ENCODE results near the gene SERAC1. TPM values are rescaled to one million over a fixed set of nuclear protein-coding genes. Genes with fewer than 3 reads are reported as not detected.

Gene SERAC1
- total RNA-seq, 2 donors from 2014 or later = 15.1 to 19.4 TPM

- H3K4me3 ChIP-seq (ENCODE audit: low read length) = no peak overlapping the region
- no peak for DNase-seq
- H3K4me1 Mint-ChIP-seq = no peaks in the 10 kb centered on the region
- H3K27me3 ChIP-seq (ENCODE audit: control insufficient read depth, insufficient read depth, low read length, poor library complexity, severe bottlenecking) = no peaks in the 10 kb centered on the region
- H3K36me3 ChIP-seq (ENCODE audit: control insufficient read depth, insufficient read depth, low read length) = peaks cover 48% of the 10 kb centered on the region
- H3K9me3 ChIP-seq (ENCODE audit: control insufficient read depth, low read length) = no peaks in the 10 kb centered on the region
- no peak overlapping the region for H3K27ac ChIP-seq (ENCODE audit: low read depth, low read length)
- peaks cover 58% of the 10 kb centered on the region for H3K36me3 Mint-ChIP-seq (ENCODE audit: low read depth)
- no peaks in the 10 kb centered on the region for H3K27me3 Mint-ChIP-seq (ENCODE audit: insufficient read depth)
- H3K9ac ChIP-seq (ENCODE audit: extremely low read depth, low read length, poor library complexity, severe bottlenecking) = no peak overlapping the region
- no peak for TF ChIP-seq CTCF (conservative IDR thresholded peaks at IDR 0.05)
- H3K4me1 ChIP-seq (ENCODE audit: control insufficient read depth, insufficient read depth, low read length) = no peaks in the 10 kb centered on the region
- no peak overlapping the region for H3K27ac Mint-ChIP-seq
- H3K4me3 Mint-ChIP-seq = no peak overlapping the region
- H3K9me3 Mint-ChIP-seq = no peaks in the 10 kb centered on the region
- 90 to 91% methylated on average over 15 to 21 of the region's 21 CpGs for WGBS, 2 experiments (ENCODE audit: insufficient coverage in 1 of 2, insufficient read length in 1 of 2)
These were observed 82.6 kb downstream of the SERAC1 start for GRCh38 chr6:158085261-158086053.

GRCh38 chr6:158083455-158084325, 84.4 kb downstream of the SERAC1 start:
- no peaks in the 10 kb centered on the region for H3K4me1 ChIP-seq (ENCODE audit: control insufficient read depth, insufficient read depth, low read length)
- no peaks in the 10 kb centered on the region for H3K27me3 ChIP-seq (ENCODE audit: control insufficient read depth, insufficient read depth, low read length, poor library complexity, severe bottlenecking)
- H3K9me3 ChIP-seq (ENCODE audit: control insufficient read depth, low read length) = no peaks in the 10 kb centered on the region
- Mint-ChIP-seq H3K27ac (no peak overlapping the region), H3K4me1 (no peaks in the 10 kb centered on the region), H3K27me3 (ENCODE audit: insufficient read depth) (no peaks in the 10 kb centered on the region), H3K4me3 (no peak overlapping the region), H3K36me3 (ENCODE audit: low read depth) (peaks cover 47% of the 10 kb centered on the region), H3K9me3 (no peaks in the 10 kb centered on the region)
- DNase-seq = no peak
- no peak for TF ChIP-seq CTCF (conservative IDR thresholded peaks at IDR 0.05)
- H3K4me3 ChIP-seq (ENCODE audit: low read length) = no peak overlapping the region
- no peak overlapping the region for H3K9ac ChIP-seq (ENCODE audit: extremely low read depth, low read length, poor library complexity, severe bottlenecking)
- 89 to 93% methylated on average over 20 to 23 of the region's 23 CpGs for WGBS, 2 experiments (ENCODE audit: insufficient coverage in 1 of 2, insufficient read length in 1 of 2)
- H3K27ac ChIP-seq (ENCODE audit: low read depth, low read length) = no peak overlapping the region
- H3K36me3 ChIP-seq (ENCODE audit: control insufficient read depth, insufficient read depth, low read length) = peaks cover 41% of the 10 kb centered on the region

GRCh38 chr6:158081657-158081935, 86.5 kb downstream of the SERAC1 start:
- Histone ChIP-seq H3K4me1 (ENCODE audit: control insufficient read depth, insufficient read depth, low read length) (no peaks in the 10 kb centered on the region), H3K4me3 (ENCODE audit: low read length) (no peak overlapping the region), H3K9ac (ENCODE audit: extremely low read depth, low read length, poor library complexity, severe bottlenecking) (no peak overlapping the region), H3K27ac (ENCODE audit: low read depth, low read length) (no peak overlapping the region), H3K27me3 (ENCODE audit: control insufficient read depth, insufficient read depth, low read length, poor library complexity, severe bottlenecking) (no peaks in the 10 kb centered on the region), H3K9me3 (ENCODE audit: control insufficient read depth, low read length) (no peaks in the 10 kb centered on the region), H3K36me3 (ENCODE audit: control insufficient read depth, insufficient read depth, low read length) (peaks cover 50% of the 10 kb centered on the region)
- no peaks in the 10 kb centered on the region for H3K9me3 Mint-ChIP-seq
- WGBS, 2 experiments (ENCODE audit: insufficient coverage in 1 of 2, insufficient read length in 1 of 2) = 92 to 94% methylated on average over 5 to 6 of the region's 6 CpGs
- TF ChIP-seq CTCF (conservative IDR thresholded peaks at IDR 0.05) = no peak
- H3K27ac Mint-ChIP-seq = no peak overlapping the region
- peaks cover 61% of the 10 kb centered on the region for H3K36me3 Mint-ChIP-seq (ENCODE audit: low read depth)
- H3K4me1 Mint-ChIP-seq = no peaks in the 10 kb centered on the region
- H3K4me3 Mint-ChIP-seq = no peak overlapping the region
- DNase-seq = no peak
- no peaks in the 10 kb centered on the region for H3K27me3 Mint-ChIP-seq (ENCODE audit: insufficient read depth)

Measured in endodermal cell (in vitro differentiated cells).